Activated CD4-positive, alpha-beta T cell treated with anti-CD3 and anti-CD28 coated beads, Interleukin-2, amount 10 ng/mL, durations not matched to agents 7 days and 5 days (primary cell): ENCODE data around the gene DTWD2. TPM values are rescaled to one million over a fixed set of nuclear protein-coding genes. Genes with fewer than 3 reads are reported as not detected.

Experiments used
- CTCF ChIA-PET: fragments of 350-600 bp; sonication (Branson Sonifier 250); formaldehyde crosslinking; loops from one replicate; lab custom pipeline; 2021; ENCODE audit warnings: antibody characterized with exemption; lab: Charles Lee
- POLR2A ChIA-PET: fragments of 350-600 bp; sonication (Branson Sonifier 250); formaldehyde crosslinking; loops from one replicate; lab custom pipeline; 2021; ENCODE audit warnings: antibody characterized with exemption; lab: Charles Lee
- DNase-seq: peaks from one replicate; pipeline ENCODE4 v3.0.0-alpha.2; 2020
- H3K27ac Mint-ChIP-seq: one replicate; pipeline ENCODE4 v1.8.0; 2021; ENCODE audit warnings: mild to moderate bottlenecking, moderate library complexity, mixed read lengths
- H3K27me3 Mint-ChIP-seq: one replicate; pipeline ENCODE4 v1.8.0; 2021; ENCODE audit warnings: mixed read lengths
- H3K36me3 Mint-ChIP-seq: one replicate; pipeline ENCODE4 v1.8.0; 2021; ENCODE audit warnings: low read depth, mixed read lengths
- H3K4me1 Mint-ChIP-seq: one replicate; pipeline ENCODE4 v1.8.0; 2021; ENCODE audit warnings: mixed read lengths
- H3K4me3 Mint-ChIP-seq: one replicate; pipeline ENCODE4 v1.8.0; 2021; ENCODE audit warnings: mild to moderate bottlenecking, moderate library complexity, mixed read lengths
- H3K9me3 Mint-ChIP-seq: one replicate; pipeline ENCODE4 v1.8.0; 2021; ENCODE audit warnings: mixed read lengths
- total RNA-seq, 2 experiments: library from RNA; stranded (reverse); gene quantifications; one replicate each; pipeline ENCODE4 v1.2.3, GENCODE V29; 2021

DTWD2 gene, protein sequence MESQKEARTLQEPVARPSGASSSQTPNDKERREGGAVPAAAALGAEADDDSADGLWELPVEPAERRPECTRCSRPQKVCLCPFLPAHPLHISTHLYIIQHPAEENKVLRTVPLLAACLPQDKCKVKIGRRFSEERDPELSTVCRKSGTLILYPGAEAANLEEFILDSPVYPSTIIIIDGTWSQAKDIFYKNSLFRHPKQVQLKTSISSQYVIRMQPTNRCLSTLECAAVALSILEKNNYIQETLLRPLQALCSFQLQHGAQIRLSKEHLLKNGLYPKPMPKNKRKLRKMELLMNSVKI
- 1 to 10 TPM; 1.4 to 2.0 TPM for total RNA-seq

DNA sequence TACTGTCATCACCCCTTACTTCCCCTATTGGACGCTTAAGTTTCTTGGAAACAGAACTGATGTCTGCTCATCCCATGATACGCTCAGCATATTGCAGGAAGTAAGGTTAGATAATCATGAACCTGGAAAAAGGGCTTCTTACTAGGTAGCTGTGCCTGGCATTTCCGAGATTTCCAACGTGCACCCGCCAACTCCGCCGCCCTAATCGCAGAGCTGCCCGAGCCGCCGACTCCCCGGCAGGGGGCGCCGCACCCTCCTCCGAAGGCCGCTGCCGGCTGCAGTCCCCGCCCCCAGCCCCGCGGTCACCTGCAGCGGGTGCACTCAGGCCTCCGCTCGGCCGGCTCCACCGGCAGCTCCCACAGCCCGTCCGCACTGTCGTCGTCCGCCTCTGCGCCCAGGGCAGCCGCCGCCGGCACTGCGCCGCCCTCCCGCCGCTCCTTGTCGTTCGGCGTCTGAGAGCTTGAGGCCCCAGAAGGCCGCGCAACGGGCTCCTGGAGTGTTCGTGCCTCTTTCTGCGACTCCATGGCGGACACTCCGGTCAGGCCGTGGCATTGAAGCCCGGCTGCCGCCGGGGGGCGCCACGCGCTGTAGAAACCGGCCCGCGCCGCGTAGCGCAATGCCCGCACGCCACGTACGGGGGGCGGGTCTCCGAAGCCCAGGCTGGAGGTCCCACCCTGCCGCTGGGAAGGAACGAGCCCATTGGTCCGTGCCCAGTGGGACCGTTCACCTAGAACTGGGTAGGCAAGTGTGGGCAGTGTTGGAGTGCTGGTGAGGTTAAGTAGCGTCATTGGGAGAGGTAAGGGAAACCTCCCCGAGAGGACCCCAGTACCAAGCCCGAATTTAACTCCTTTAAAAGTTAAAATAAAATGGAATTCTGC lies at the start of gene DTWD2:
DTWD2 (minus strand) TSS at position 560 of the 878 bp plus-strand sequence; CDS start at position 524, 36 bp downstream.
- ChIA-PET CTCF (interaction anchor here (0.5 to 4.0 kb wide), 61 partner anchors 8 to 759 kb away, joined by 3 to 54 read pairs (median 3); partner anchors contain the start of gene HSD17B4), POLR2A (interaction anchor here (0.6 to 1.1 kb wide), 2 partner anchors 363 to 423 kb away, joined by 4 to 6 read pairs; no protein-coding TSS in a partner anchor)
- Mint-ChIP-seq H3K27ac (peak within 1 kb of the TSS; percentile 64), H3K4me3 (peak within 1 kb of the TSS; percentile 72), H3K36me3 (no peaks in the 10 kb centered on the region), H3K27me3 (no peaks in the 10 kb centered on the region), H3K4me1 (peaks cover 18% of the 10 kb centered on the region), H3K9me3 (peaks cover 2% of the 10 kb centered on the region)
- peak; percentile 89 for DNase-seq

DNA sequence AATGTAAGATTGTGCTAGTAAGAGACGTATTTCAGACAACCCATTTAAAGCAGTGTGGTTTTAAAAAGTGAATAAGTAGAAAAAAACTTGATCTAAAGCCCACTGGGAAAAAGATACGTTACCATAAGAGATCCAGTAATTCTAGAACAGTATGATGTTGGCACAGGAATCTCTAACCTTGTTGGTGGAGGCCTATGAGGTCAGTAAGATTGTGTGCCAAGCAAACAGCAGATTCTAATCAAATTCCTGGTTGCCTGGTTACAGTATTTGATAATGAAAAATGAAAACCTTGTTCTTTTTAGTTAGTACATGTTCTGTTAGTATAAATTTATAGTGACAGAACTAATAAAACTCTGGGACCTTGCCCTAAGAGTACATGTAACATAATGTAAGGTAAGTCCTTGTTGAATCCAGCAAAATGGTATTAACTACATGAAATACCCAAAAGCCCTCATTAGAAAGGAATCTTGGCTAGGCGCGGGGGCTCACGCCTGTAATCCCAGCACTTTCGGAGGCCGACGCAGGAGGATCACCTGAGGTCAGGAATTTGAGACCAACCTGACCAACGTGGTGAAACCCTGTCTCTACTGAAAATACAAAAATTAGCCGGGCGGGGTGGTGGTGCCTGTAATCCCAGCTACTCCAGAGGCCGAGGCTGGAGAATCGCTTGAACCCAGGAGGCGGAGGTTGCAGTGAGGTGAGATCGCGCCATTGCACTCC lies 49.3 kb upstream of the DTWD2 start:
- Mint-ChIP-seq H3K4me1 (peaks cover 6% of the 10 kb centered on the region), H3K4me3 (no peak overlapping the region), H3K9me3 (no peaks in the 10 kb centered on the region), H3K27me3 (no peaks in the 10 kb centered on the region), H3K36me3 (no peaks in the 10 kb centered on the region), H3K27ac (no peak overlapping the region)
- POLR2A ChIA-PET = no interaction called here
- CTCF ChIA-PET = no interaction called here
- no peak for DNase-seq

DNA sequence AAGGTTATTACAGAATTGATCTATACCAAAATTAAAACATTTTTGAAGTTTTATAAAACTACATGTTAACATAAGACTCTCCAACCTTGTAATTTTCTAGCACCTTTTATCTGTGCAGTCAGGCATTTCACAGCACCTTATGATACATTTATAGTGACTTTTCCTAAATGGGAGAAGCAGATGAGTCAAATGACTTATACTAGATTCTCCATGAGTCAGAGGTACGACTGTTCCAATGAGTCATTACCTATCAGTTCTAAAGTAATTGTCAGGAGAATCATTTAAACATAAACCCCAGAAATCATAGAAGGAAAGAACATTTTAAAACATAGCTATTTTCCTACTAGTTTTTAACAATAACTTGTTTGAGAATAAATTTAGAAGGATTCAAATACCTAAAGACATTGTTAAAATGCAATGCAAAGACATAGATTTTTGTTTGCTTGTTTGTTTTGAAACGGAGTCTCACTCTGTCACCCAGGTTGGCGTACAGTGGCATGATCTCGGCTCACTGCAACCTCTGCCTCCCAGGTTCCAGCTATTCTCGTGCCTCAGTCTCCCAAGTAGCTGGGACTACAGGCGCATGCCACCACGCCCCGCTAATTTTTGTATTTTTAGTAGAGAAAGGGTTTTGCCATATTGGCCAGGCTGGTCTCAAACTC lies 47.9 kb upstream of the DTWD2 start:
- DNase-seq = no peak
- ChIA-PET POLR2A (no interaction called here), CTCF (interaction anchor here (0.6 kb wide), 1 partner anchor 25 kb away, joined by 3 read pairs; no protein-coding TSS in a partner anchor)
- Mint-ChIP-seq H3K27me3 (no peaks in the 10 kb centered on the region), H3K4me1 (peaks cover 20% of the 10 kb centered on the region), H3K9me3 (no peaks in the 10 kb centered on the region), H3K27ac (no peak overlapping the region), H3K36me3 (no peaks in the 10 kb centered on the region), H3K4me3 (no peak overlapping the region)

DNA sequence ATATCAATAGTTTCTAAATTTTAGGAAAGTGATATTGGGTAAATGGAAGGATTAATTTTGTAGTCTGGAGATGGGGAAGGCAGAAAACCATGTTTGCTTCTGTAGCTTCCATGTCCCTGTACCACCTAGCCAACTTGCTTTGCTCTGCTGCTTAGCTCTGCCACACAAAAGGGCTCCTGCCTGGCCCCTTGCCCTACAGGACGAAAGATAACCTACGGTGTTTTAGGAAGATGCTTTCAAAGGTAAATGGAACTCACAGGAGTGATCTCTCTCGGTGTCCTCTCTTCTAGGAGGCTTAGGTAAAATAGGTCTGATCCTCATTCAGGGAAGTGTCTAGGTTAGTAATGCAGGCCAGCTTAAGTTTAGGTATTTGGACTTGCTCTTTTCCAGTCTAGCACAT lies 44.8 kb upstream of the DTWD2 start:
- Mint-ChIP-seq H3K4me1 (peaks cover 26% of the 10 kb centered on the region), H3K36me3 (peaks cover 2% of the 10 kb centered on the region), H3K4me3 (no peak overlapping the region), H3K27me3 (no peaks in the 10 kb centered on the region), H3K9me3 (no peaks in the 10 kb centered on the region), H3K27ac (peak overlapping the region; percentile 72)
- ChIA-PET CTCF (interaction anchor here (0.7 to 1.5 kb wide), 3 partner anchors 45 to 314 kb away, joined by 3 to 4 read pairs (median 4); partner anchors contain the start of gene DTWD2), POLR2A (no interaction called here)
- no peak for DNase-seq

DNA sequence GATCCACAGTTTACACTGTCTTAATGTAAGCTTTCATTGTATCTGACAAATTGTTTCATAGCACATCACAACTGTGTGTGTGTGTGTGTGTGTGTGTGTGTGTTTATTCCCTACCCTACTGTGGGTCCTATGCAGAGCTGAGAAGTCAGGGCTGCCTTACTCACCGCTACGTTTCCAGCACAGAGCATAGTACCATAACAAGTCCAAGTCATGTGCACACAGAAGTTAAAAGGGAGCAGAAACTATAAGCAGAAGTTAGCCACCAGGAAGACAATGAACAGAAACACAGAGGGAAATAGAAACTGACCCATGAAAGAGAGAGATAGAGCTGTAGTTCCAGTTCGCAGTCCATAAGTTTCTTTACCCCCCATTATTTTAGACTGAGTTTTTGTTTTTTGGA lies 44.3 kb upstream of the DTWD2 start:
- DNase-seq = no peak
- Mint-ChIP-seq H3K36me3 (peaks cover 2% of the 10 kb centered on the region), H3K4me3 (no peak overlapping the region), H3K9me3 (no peaks in the 10 kb centered on the region), H3K4me1 (peaks cover 26% of the 10 kb centered on the region), H3K27me3 (no peaks in the 10 kb centered on the region), H3K27ac (no peak overlapping the region)
- POLR2A ChIA-PET = no interaction called here
- CTCF ChIA-PET = interaction anchor here (0.9 to 1.5 kb wide), 2 partner anchors 45 to 48 kb away, joined by 3 to 4 read pairs; partner anchors contain the start of gene DTWD2

DNA sequence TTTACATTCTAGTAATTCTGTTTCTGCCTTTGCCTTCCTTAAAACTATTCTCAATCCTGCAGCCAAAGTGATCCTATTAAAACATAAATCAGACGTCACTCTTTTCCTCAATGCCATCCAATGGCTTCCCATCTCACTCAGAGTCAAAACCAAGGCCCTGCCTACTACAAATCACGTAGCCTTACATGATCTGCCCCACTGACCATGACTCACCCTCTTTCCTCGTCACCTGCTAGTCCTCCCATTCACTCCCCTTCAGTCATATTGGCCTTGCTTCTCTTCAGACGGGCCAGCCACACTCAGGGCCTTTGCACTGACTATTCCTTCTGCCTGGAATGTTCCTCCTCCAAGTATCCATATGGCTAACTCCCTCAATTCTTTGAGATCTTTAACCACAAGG lies 43.6 kb upstream of the DTWD2 start:
- no peak for DNase-seq
- H3K27me3 Mint-ChIP-seq = no peaks in the 10 kb centered on the region
- POLR2A ChIA-PET = no interaction called here
- peak overlapping the region; percentile 78 for H3K27ac Mint-ChIP-seq
- H3K9me3 Mint-ChIP-seq = no peaks in the 10 kb centered on the region
- CTCF ChIA-PET = interaction anchor here (0.9 kb wide), 1 partner anchor 48 kb away, joined by 3 read pairs; no protein-coding TSS in a partner anchor
- peaks cover 26% of the 10 kb centered on the region for H3K4me1 Mint-ChIP-seq
- H3K4me3 Mint-ChIP-seq = no peak overlapping the region
- H3K36me3 Mint-ChIP-seq = peaks cover 2% of the 10 kb centered on the region

DNA sequence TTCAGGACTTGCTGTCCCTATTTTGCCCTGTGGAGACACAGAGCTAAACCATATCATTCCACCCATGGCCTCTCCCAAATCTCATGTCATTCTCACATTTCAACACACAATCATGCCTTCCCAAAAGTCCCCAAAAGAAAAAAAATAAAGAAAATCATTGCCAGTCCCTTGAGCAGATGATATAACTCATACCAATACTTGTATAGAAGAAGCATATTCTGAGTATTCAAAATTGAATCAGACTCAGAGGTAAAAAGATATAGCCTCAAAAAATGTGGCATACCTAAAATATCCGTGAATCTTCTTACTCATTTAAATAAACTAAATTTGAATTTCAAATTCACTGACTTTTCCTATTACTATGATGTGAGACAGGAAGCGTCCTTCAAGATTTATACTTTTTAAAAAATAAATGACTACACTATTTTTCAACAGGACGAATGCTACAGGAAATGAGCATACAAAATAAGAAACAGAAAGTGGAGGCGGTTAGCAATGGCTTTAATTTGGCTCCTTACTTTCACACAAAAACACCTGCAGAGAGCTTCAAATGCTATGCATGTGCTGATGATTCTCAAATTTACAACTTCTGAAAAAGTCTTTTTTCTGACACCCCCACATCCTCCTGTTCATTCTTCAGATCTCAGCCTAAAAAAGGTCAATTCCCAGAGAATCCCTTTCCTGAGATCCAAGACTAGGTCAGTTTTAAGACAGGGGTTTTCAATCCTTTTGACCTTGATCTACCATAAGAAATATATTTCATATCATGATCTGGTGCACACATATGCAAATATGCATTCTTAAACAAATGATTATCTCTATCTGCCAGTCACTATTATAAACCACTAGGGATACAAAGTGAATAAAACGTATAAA lies 42.9 kb upstream of the DTWD2 start:
- H3K27me3 Mint-ChIP-seq = no peaks in the 10 kb centered on the region
- H3K27ac Mint-ChIP-seq = peak overlapping the region; percentile 78
- POLR2A ChIA-PET = no interaction called here
- H3K4me1 Mint-ChIP-seq = peaks cover 26% of the 10 kb centered on the region
- H3K4me3 Mint-ChIP-seq = no peak overlapping the region
- H3K9me3 Mint-ChIP-seq = no peaks in the 10 kb centered on the region
- DNase-seq = peak; percentile 8
- peaks cover 2% of the 10 kb centered on the region for H3K36me3 Mint-ChIP-seq
- CTCF ChIA-PET = interaction anchor here (0.8 to 1.6 kb wide), 3 partner anchors 9 to 43 kb away, joined by 3 to 5 read pairs (median 4); no protein-coding TSS in a partner anchor

DNA sequence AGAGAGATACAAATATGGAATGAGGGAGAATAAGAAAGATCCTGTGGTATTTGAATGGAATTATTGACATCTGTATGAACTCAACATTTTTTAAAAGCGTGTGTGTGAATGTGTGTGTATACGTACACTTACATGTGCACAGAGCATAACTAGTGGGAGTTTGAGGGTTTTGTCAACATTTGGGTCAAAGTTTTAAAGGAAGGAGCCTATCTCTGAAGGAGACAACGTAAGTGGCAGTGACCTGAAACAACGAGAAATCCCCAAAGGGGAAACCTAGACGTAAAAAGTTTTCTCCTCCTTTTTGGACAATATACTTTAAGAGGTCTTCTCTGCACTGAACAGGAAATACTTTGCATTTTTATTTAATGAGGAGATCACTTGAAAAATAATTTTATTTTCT lies 40.2 kb upstream of the DTWD2 start:
- POLR2A ChIA-PET = no interaction called here
- peaks cover 23% of the 10 kb centered on the region for H3K4me1 Mint-ChIP-seq
- H3K4me3 Mint-ChIP-seq = no peak overlapping the region
- CTCF ChIA-PET = interaction anchor here (0.6 kb wide), 2 partner anchors 309 to 397 kb away, joined by 3 to 4 read pairs; no protein-coding TSS in a partner anchor
- H3K9me3 Mint-ChIP-seq = no peaks in the 10 kb centered on the region
- H3K36me3 Mint-ChIP-seq = peaks cover 2% of the 10 kb centered on the region
- H3K27me3 Mint-ChIP-seq = no peaks in the 10 kb centered on the region
- no peak overlapping the region for H3K27ac Mint-ChIP-seq
- no peak for DNase-seq

DNA sequence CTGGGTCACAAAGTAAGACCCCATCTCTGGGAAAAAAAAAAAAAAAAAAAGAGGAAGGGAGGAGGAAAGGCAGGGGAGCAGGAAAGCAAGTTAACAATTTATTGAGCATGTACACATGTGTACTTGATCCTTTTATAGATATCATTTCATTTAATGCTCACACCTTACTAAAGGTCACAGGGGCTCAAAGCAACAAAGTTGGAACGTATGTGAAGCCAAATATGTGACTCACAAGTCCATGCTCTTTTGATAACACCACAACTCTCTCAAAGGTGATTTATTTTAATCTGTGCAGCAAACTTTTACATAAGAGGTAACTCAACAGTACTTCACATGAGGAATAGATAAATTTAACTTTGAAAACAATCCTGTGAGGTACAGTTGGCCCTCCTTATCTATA lies 34.4 kb upstream of the DTWD2 start:
- no peak for DNase-seq
- Mint-ChIP-seq H3K4me1 (peaks cover 3% of the 10 kb centered on the region), H3K4me3 (no peak overlapping the region), H3K27me3 (no peaks in the 10 kb centered on the region), H3K36me3 (no peaks in the 10 kb centered on the region), H3K27ac (no peak overlapping the region), H3K9me3 (no peaks in the 10 kb centered on the region)
- ChIA-PET CTCF (interaction anchor here (1.2 to 2.7 kb wide), 4 partner anchors 8 to 410 kb away, joined by 3 to 8 read pairs (median 5); partner anchors contain the start of gene DTWD2), POLR2A (interaction anchor here (0.6 kb wide), 1 partner anchor 37 kb away, joined by 3 read pairs; no protein-coding TSS in a partner anchor)

DNA sequence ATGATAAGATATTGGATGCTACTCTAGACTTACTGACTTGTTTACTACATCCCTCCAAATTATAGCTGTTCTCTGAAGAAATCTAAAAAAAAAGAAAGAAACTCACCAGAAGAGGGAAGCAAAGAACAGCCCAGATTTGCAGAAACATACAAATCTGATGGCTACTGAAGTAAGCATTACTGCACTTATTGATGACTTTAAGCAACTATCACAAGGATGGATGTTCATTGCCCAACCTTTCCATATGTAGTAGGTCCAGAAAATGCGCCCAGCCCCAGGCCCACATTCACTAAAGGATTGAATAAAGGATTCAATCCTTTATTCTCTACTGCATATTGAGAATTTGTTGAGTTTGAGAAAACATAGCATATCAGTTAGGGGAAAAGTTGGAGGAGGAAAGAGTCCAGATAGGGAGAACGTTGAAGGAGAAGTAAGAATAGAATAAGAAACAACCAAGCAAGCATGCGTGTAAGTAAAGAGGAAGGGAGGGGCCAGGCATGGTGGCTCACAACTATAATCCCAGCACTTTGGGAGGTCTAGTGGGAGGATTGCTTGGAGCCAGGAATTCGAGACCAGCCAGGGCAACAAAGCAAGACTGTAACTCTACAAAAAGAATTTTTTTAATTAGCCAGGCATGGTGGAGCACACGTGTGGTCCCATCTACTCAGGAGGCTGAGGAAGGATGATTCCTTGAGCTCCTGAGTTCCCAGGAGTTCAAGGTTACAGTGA lies 33.8 kb upstream of the DTWD2 start:
- Mint-ChIP-seq H3K27ac (no peak overlapping the region), H3K4me3 (no peak overlapping the region), H3K4me1 (peaks cover 3% of the 10 kb centered on the region), H3K9me3 (no peaks in the 10 kb centered on the region), H3K27me3 (no peaks in the 10 kb centered on the region), H3K36me3 (no peaks in the 10 kb centered on the region)
- ChIA-PET CTCF (interaction anchor here (0.7 to 2.7 kb wide), 8 partner anchors 8 to 410 kb away, joined by 3 to 8 read pairs (median 4); partner anchors contain the start of gene DTWD2), POLR2A (interaction anchor here (0.6 kb wide), 2 partner anchors 37 to 267 kb away, joined by 3 read pairs; no protein-coding TSS in a partner anchor)
- no peak for DNase-seq
